BJ (cell line): ENCODE data around the gene HLA-F. TPM values are rescaled to one million over a fixed set of nuclear protein-coding genes. Genes with fewer than 3 reads are reported as not detected.

Source experiments
- CTCF ChIA-PET: fragments of 350-600 bp; formaldehyde crosslinking; extraction: SDS; loops from one replicate; lab custom pipeline; 2021; ENCODE audit warnings: antibody characterized with exemption, inconsistent platforms; lab: Yijun Ruan, JAX
- POLR2A ChIA-PET: fragments of 300-600 bp; sonication (Branson Sonifier 250); formaldehyde crosslinking; extraction: SDS; loops from one replicate; lab custom pipeline; 2021; ENCODE audit warnings: antibody characterized with exemption; lab: Charles Lee
- DNase-seq: peaks from one replicate; pipeline ENCODE4 v3.0.0-alpha.2; 2011; ENCODE audit warnings: low read depth
- H3K27me3 ChIP-seq: 2 replicates; pipeline ENCODE4 v1.6.0; 2011; ENCODE audit warnings: low read length; ENCODE audit not compliant: control insufficient read depth, insufficient read depth
- H3K36me3 ChIP-seq: 2 replicates; pipeline ENCODE4 v1.5.1; 2011; ENCODE audit warnings: low read length; ENCODE audit not compliant: control insufficient read depth, insufficient read depth
- H3K4me3 ChIP-seq: 2 replicates; pipeline ENCODE4 v1.5.1; 2011; ENCODE audit warnings: low read depth, mild to moderate bottlenecking, control low read depth, low read length
- CTCF ChIP-seq: IDR thresholded peaks from 2 replicates; pipeline ENCODE4 v1.5.1; 2011; ENCODE audit warnings: low read depth, mild to moderate bottlenecking, control low read depth, inconsistent platforms, low read length, moderate library complexity; ENCODE audit not compliant: insufficient read depth
- polyA plus RNA-seq: library from polyadenylated mRNA; depleted of rRNA; stranded (reverse); fragments of >200 nt; gene quantifications from 2 replicates; pipeline ENCODE4 v1.2.3, GENCODE V29; 2011

The HLA-F gene
- polyA plus RNA-seq, 1 experiment, result 30.7 TPM

- no peak for TF ChIP-seq CTCF
- ChIA-PET POLR2A (no interaction called here), CTCF (no interaction called here)
- Histone ChIP-seq H3K36me3 (no peaks in the 10 kb centered on the region; the same call in 1 of the 2 replicates), H3K27me3 (no peaks in the 10 kb centered on the region), H3K4me3 (no peak overlapping the region)
- no peak for DNase-seq
Observed at GRCh38 chr6:29745386-29745785, 22.2 kb downstream of the HLA-F start.

GRCh38 chr6:29745855-29746449, 22.7 kb downstream of the HLA-F start:
- no peak for TF ChIP-seq CTCF
- Histone ChIP-seq H3K27me3 (no peaks in the 10 kb centered on the region), H3K36me3 (no peaks in the 10 kb centered on the region; the same call in 1 of the 2 replicates), H3K4me3 (no peak overlapping the region)
- ChIA-PET CTCF (no interaction called here), POLR2A (no interaction called here)
- no peak for DNase-seq

- Histone ChIP-seq H3K4me3 (no peak overlapping the region), H3K27me3 (no peaks in the 10 kb centered on the region), H3K36me3 (no peaks in the 10 kb centered on the region; the same call in 1 of the 2 replicates)
- DNase-seq, result no peak
- ChIA-PET CTCF (interaction anchor here (1.3 kb wide), 1 partner anchor 101 kb away, joined by 4 read pairs; no protein-coding TSS in a partner anchor), POLR2A (no interaction called here)
- no peak for TF ChIP-seq CTCF
Observed at GRCh38 chr6:29746846-29747687, 23.8 kb downstream of the HLA-F start.

DNA sequence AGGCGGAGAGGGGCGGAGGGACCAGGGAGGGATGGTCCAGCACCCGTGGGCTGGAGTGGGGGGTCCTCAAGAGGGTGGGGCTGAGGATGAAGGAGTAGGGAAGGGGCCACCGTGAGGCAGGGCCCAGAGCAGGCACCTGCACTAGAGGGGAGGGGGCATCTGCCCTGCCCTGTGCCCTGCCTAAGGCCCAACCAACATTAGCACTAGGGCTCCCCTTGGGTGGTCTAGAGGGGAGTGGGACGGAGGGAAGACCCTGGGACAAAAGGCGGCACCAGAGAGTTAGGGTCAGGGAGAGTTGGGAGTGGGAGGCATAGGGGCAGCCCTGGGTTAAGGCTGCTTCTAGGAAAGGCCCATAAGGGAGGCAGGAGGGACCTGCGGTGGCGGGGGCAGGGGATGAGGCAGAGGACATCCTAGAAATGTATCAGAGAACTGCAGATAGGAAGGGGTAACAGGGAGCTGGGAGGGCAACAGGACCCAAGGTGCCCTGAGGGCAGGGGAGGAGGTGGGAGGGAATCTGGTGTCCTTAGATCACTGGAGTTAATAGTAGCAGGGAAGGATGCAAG, 24.5 kb downstream of the HLA-F start:
- Histone ChIP-seq H3K36me3 (no peaks in the 10 kb centered on the region; the same call in 1 of the 2 replicates), H3K27me3 (no peaks in the 10 kb centered on the region), H3K4me3 (peak overlapping the region; percentile 85)
- no peak for TF ChIP-seq CTCF
- ChIA-PET CTCF (interaction anchor here (1.3 to 7.7 kb wide), 4 partner anchors 9 to 100 kb away, joined by 4 to 62 read pairs (median 4); no protein-coding TSS in a partner anchor), POLR2A (no interaction called here)
- no peak for DNase-seq
